ENCODE results near the gene PDLIM7. TPM values are rescaled to one million over a fixed set of nuclear protein-coding genes. Genes with fewer than 3 reads are reported as not detected.

Gene PDLIM7
- total and polyA plus RNA-seq, 11 donors = 36.3 to 124 (median 52.5) TPM

- ATAC-seq = no peak
- intact Hi-C loops (cut with DNase I) = loop anchor here in 4 of 10 donors (5.0 to 10.0 kb wide), 4 partner anchors 96 to 188 kb away; partner anchors contain the start of genes F12 (in 1 of the 4), MXD3 (in 1 of the 4) and PFN3 (in 1 of the 4)
- WGBS, 4 donors = 82 to 84% (median 83%) methylated on average over 15 to 16 of the region's 16 CpGs
These were observed 5.5 kb upstream of the PDLIM7 start for GRCh38 chr5:177502886-177503285.

DNA sequence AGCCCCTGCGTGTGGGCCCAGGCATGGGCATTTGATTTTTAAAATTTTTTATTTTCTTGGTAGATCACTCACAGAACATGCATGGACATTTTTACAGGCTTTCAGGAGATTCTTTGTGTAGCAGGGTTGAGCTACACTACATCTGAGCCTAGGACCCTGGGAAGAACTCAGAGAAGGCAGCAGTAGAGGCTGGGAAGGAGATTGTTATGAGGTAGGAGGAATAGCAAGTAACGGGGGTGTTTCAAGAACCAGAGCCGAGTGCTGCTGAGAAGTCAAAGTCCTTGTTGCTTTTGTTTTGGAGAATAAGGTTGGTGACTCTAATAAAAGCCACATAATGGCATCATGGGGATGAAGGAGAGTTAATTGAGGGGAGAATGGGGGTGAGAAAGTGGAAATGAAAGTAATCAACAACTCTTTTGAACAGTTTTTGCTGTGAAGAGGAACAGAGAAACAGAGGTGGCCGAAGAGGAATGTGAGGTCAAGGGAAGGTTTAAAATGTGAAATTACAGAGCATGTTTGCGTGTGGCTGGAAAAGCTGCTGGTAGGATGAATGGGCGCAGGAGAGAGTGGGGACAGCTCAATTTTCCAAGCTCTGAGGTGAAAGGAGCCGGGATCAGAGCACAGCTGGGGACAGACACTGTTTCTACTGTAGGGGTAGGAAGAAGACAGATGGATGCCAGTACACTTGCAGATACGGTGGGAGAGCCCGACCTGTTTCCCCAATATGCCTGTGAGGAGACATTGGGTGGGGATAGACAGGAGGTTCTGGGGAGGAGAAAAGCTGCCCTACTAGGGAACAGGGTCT, 4.7 kb upstream of the PDLIM7 start:
- no peak for TF ChIP-seq POLR2A (IDR thresholded peaks at IDR 0.05)
- H3K27me3 ChIP-seq = no peaks in the 10 kb centered on the region
- 66 to 81% (median 72%) methylated on average over 9 of the region's 9 CpGs for WGBS, 4 donors
- intact Hi-C loops (cut with DNase I) = loop anchor here in 9 of 10 donors (1.0 to 10.0 kb wide), 10 partner anchors 46 to 187 kb away; partner anchors contain the start of genes F12 (in 1 of the 9), MXD3 (in 1 of the 9) and PFN3 (in 1 of the 9)
- H3K27ac ChIP-seq = no peak overlapping the region
- H3K4me3 ChIP-seq = no peak overlapping the region
- no peaks in the 10 kb centered on the region for H3K9me3 ChIP-seq
- DNase-seq (no peak), ATAC-seq (no peak)
- peaks cover 0 to 20% (median 0%) of the 10 kb centered on the region in 9 donors for H3K36me3 ChIP-seq
- peaks cover 0 to 35% (median 18%) of the 10 kb centered on the region in 12 donors for H3K4me1 ChIP-seq

More at GRCh38 chr5:177502886-177503285, 5.5 kb upstream of the PDLIM7 start:
- Histone ChIP-seq H3K4me3 (no peak overlapping the region), H3K27ac (no peak overlapping the region), H3K36me3 (peaks cover 0 to 20% (median 0%) of the 10 kb centered on the region in 9 donors), H3K4me1 (peaks cover 0 to 35% (median 17%) of the 10 kb centered on the region in 12 donors), H3K9me3 (no peaks in the 10 kb centered on the region), H3K27me3 (no peaks in the 10 kb centered on the region)
- no peak for DNase-seq
- no peak for TF ChIP-seq POLR2A (IDR thresholded peaks at IDR 0.05)
- no peak for TF ChIP-seq CTCF (IDR thresholded peaks at IDR 0.05)

DNA sequence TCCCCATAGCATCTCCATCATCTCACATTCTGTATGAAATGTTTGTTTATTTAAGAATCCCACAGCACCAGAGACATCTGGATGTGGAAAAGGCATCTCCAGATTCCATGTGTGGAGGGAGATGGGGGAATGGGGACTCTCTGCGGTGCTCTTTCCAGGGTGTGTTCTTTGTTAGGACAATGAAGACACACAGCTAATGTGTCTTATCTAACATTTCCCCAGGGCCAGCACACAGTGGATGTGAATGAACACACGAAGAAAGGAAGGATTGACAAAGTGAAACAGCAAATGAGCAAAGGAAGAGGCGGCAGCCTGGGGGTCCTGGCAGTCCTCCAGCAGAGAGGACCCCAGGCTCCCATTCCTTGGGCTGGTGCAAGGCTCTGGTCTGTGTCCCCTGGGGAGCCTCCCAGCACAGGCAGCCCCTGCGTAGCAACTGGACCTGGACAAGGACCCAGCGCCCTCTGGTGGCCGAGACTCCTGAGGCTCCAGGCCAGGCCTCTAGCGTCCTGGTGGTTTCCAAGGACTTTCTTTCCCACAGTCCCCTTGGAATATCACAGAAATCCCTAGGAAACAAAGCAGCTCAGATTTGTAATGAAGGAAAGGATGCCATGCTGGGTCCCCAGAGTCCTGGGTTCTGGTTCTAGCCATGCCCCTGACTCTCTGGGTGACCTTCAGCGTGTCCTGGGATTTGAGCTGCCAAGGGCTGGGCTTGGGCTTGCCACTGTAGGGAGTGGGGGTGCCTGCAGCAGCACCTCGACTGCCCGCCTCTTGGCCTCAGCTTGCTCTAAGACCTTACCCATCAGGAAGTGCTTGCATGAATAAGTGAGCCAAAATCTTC, 3.5 kb upstream of the PDLIM7 start:
- Histone ChIP-seq H3K27ac (peak overlapping the region in 9 of 12 donors; percentile 1 to 53 (median 38)), H3K4me3 (no peak overlapping the region), H3K36me3 (peaks cover 0 to 20% (median 0%) of the 10 kb centered on the region in 9 donors), H3K9me3 (no peaks in the 10 kb centered on the region), H3K4me1 (peaks cover 5 to 43% (median 25%) of the 10 kb centered on the region in 12 donors), H3K27me3 (no peaks in the 10 kb centered on the region)
- intact Hi-C loops (cut with DNase I) = loop anchor here in 9 of 10 donors (1.0 to 10.0 kb wide), 10 partner anchors 45 to 186 kb away; partner anchors contain the start of genes F12 (in 1 of the 9), MXD3 (in 1 of the 9) and PFN3 (in 1 of the 9)
- DNase-seq (peak; percentile 91 to 96 (median 94)), ATAC-seq (peak; percentile 21 to 54 (median 43))
- TF ChIP-seq CTCF (IDR thresholded peaks at IDR 0.05) (peak; percentile 92 to 99 (median 96)), POLR2A (IDR thresholded peaks at IDR 0.05) (no peak)
- 8 to 21% (median 17%) methylated on average over 9 to 10 of the region's 10 CpGs for WGBS, 4 donors

DNA sequence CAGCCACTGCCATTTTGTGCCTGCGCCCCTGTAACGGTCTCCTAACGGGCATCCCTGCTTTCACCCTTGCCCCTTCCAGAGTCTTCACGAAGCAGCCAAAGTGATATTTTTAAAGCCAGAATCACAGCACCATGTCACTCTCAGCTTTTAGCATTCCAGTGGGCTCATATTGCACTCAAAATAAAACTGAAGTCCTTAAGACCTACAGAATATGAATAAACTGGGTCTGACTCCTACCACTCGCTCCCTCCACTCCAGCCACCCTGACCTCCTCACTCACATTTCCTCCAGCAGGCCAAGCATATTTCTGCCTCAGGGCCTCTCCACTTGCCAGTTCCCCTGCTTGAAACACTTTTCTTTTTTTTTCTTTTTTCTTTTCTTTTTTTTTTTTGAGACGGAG, 2.4 kb upstream of the PDLIM7 start:
- 81 to 88% (median 84%) methylated on average over 6 of the region's 6 CpGs for WGBS, 4 donors
- Histone ChIP-seq H3K4me3 (no peak overlapping the region), H3K9me3 (no peaks in the 10 kb centered on the region), H3K4me1 (peaks cover 6 to 54% (median 36%) of the 10 kb centered on the region in 12 donors), H3K27ac (no peak overlapping the region), H3K36me3 (peaks cover 0 to 15% (median 0%) of the 10 kb centered on the region in 9 donors), H3K27me3 (no peaks in the 10 kb centered on the region)
- intact Hi-C loops (cut with DNase I) = loop anchor here in 9 of 10 donors (2.0 to 10.0 kb wide), 8 partner anchors 43 to 185 kb away; partner anchors contain the start of genes F12 (in 1 of the 9), MXD3 (in 1 of the 9) and PFN3 (in 1 of the 9)
- DNase-seq (no peak), ATAC-seq (no peak)
- TF ChIP-seq CTCF (IDR thresholded peaks at IDR 0.05) = no peak
- TF ChIP-seq POLR2A (IDR thresholded peaks at IDR 0.05) = no peak

Data from heart left ventricle (tissue), 16 donors.